B cell (primary cell): ENCODE data around the gene RAP1A. TPM values are rescaled to one million over a fixed set of nuclear protein-coding genes. Genes with fewer than 3 reads are reported as not detected.

Experiments
- ATAC-seq: fragments of 200-7000 bp; cut with Tn5 transposase; one replicate; pipeline ENCODE4 v1.10.0; 2021; ENCODE audit warnings: low read depth, mild to moderate bottlenecking, moderate number of reproducible peaks, moderate library complexity
- CTCF ChIA-PET: fragments of 350-600 bp; sonication (Branson Sonifier 250); formaldehyde crosslinking; loops from one replicate; lab custom pipeline; 2021; ENCODE audit warnings: antibody characterized with exemption, inconsistent platforms; lab: Charles Lee
- POLR2A ChIA-PET: fragments of 350-600 bp; sonication (Branson Sonifier 250); formaldehyde crosslinking; loops from one replicate; lab custom pipeline; 2021; ENCODE audit warnings: antibody characterized with exemption; lab: Charles Lee
- DNase-seq: peaks from one replicate; pipeline ENCODE4 v3.0.0; 2013
- H2AFZ ChIP-seq: 2 replicates; pipeline ENCODE4 v1.6.1; 2012; ENCODE audit warnings: mild to moderate bottlenecking, low read depth, low read length; ENCODE audit not compliant: insufficient read depth, poor library complexity, severe bottlenecking
- H3K27ac ChIP-seq, 2 donors: 1 replicate in 1 of 2; 2 replicates in 1 of 2; pipeline ENCODE4 v1.5.1; 2012 to 2013; ENCODE audit warnings: low read length in 2 of 2, mild to moderate bottlenecking in 2 of 2, moderate library complexity in 1 of 2
- H3K27me3 ChIP-seq, 4 experiments: fragments of 200-600 bp in 1 of 4; sonication (generic) in 1 of 4; replicated peaks in 1 of 4; 1 replicate in 2 of 4; 2 replicates in 2 of 4; pipeline versions ENCODE4 v1.6.1 to v1.7.0; 2013 to 2016; ENCODE audit warnings: low read length in 3 of 4, mild to moderate bottlenecking in 2 of 4, mixed read lengths in 1 of 4, moderate library complexity in 1 of 4; ENCODE audit not compliant: insufficient read depth in 4 of 4, control insufficient read depth in 3 of 4; ENCODE audit errors: control extremely low read depth in 1 of 4
- H3K36me3 ChIP-seq, 2 experiments: replicated peaks in 1 of 2; 1 replicate in 1 of 2; 2 replicates in 1 of 2; pipeline versions ENCODE4 v1.6.1 to v1.7.1; 2013; ENCODE audit warnings: low read length in 1 of 2; ENCODE audit not compliant: insufficient read depth in 2 of 2, control insufficient read depth in 1 of 2; ENCODE audit errors: control extremely low read depth in 1 of 2, extremely low read depth in 1 of 2
- H3K4me1 ChIP-seq, 2 donors: fragments of 200-600 bp in 1 of 2; sonication (generic) in 1 of 2; 1 replicate in 1 of 2; 2 replicates in 1 of 2; pipeline versions ENCODE4 v1.5.1 to v1.6.1; 2013 to 2017; ENCODE audit warnings: low read length in 2 of 2; ENCODE audit not compliant: control insufficient read depth in 2 of 2, insufficient read depth in 2 of 2
- H3K4me2 ChIP-seq: replicated peaks from 2 replicates; pipeline ENCODE3; 2012; ENCODE audit warnings: mild to moderate bottlenecking, low read depth, low read length; ENCODE audit not compliant: poor library complexity, severe bottlenecking
- H3K4me3 ChIP-seq, 5 experiments: fragments of 200-600 bp in 1 of 5; sonication (generic) in 1 of 5; 1 replicate in 3 of 5; 2 replicates in 2 of 5; pipeline versions ENCODE4 v1.5.1 to v1.7.0; 2011 to 2016; ENCODE audit warnings: low read length in 4 of 5, mild to moderate bottlenecking in 4 of 5, low read depth in 2 of 5, control low read depth in 1 of 5, moderate library complexity in 1 of 5; ENCODE audit not compliant: insufficient read depth in 1 of 5; ENCODE audit errors: control extremely low read depth in 1 of 5, extremely low read depth in 1 of 5
- H3K79me2 ChIP-seq: fragments of 200-600 bp; sonication (generic); one replicate; pipeline ENCODE4 v1.6.0; 2016; ENCODE audit warnings: low read length; ENCODE audit not compliant: control insufficient read depth, insufficient read depth
- H3K9ac ChIP-seq: fragments of 200-600 bp; sonication (generic); 2 replicates; pipeline ENCODE4 v1.6.1; 2017; ENCODE audit warnings: mild to moderate bottlenecking, low read length, moderate library complexity
- H3K9me3 ChIP-seq, 3 donors: one replicate each; pipeline versions ENCODE4 v1.6.1 to v1.7.1; 2013; ENCODE audit warnings: low read length in 2 of 3; ENCODE audit not compliant: control insufficient read depth in 2 of 3, insufficient read depth in 1 of 3; ENCODE audit errors: control extremely low read depth in 1 of 3
- H4K20me1 ChIP-seq: 2 replicates; pipeline ENCODE4 v1.6.0; 2012; ENCODE audit warnings: mild to moderate bottlenecking, low read length; ENCODE audit not compliant: insufficient read depth, control insufficient read depth, poor library complexity, severe bottlenecking
- H3K27ac Mint-ChIP-seq: one replicate; pipeline ENCODE4 v1.8.0; 2021; ENCODE audit warnings: mixed read lengths
- H3K27me3 Mint-ChIP-seq: one replicate; pipeline ENCODE4 v1.8.0; 2021; ENCODE audit warnings: mixed read lengths
- H3K4me1 Mint-ChIP-seq: one replicate; pipeline ENCODE4 v1.8.0; 2021; ENCODE audit warnings: mixed read lengths
- H3K4me3 Mint-ChIP-seq: one replicate; pipeline ENCODE4 v1.8.0; 2021; ENCODE audit warnings: mixed read lengths
- H3K9me3 Mint-ChIP-seq: one replicate; pipeline ENCODE4 v1.8.0; 2022; ENCODE audit warnings: mixed read lengths; ENCODE audit not compliant: insufficient read depth
- CTCF ChIP-seq: fragments of 200-600 bp; IDR thresholded peaks from one replicate; pipeline ENCODE4 v1.8.0; 2022; ENCODE audit warnings: antibody characterized with exemption, mild to moderate bottlenecking
- EZH2 ChIP-seq: IDR thresholded peaks from 2 replicates; pipeline ENCODE4 v1.6.1; 2012; ENCODE audit warnings: borderline replicate concordance, low read depth, mild to moderate bottlenecking, moderate library complexity, low read length; ENCODE audit not compliant: insufficient read depth, poor library complexity, severe bottlenecking
- WGBS: methylation state at CpG from one replicate; pipeline ENCODE4 v1.1.5; 2013; ENCODE audit warnings: missing lambda C conversion rate; ENCODE audit not compliant: insufficient coverage; 5-methylcytosine and 5-hydroxymethylcytosine counted together
- intact Hi-C: fragments of 100-400 bp; cut with micrococcal nuclease; formaldehyde crosslinking; loops from one replicate; pipeline ENCODE4 v1.10.0; 2022
- polyA plus RNA-seq: library from polyadenylated mRNA; depleted of rRNA; stranded (reverse); fragments of >200 nt; gene quantifications from 2 replicates; pipeline ENCODE4 v1.2.3, GENCODE V29; 2012
- total RNA-seq, 2 donors: library from RNA; stranded (reverse); fragments of 120-200 nt in 1 of 2; gene quantifications; 1 replicate in 1 of 2; 2 replicates in 1 of 2; pipeline versions ENCODE4 v1.2.3 to v1.2.4, GENCODE V29; 2013 to 2022

The RAP1A gene
- total and polyA plus RNA-seq, 2 donors (not counting 1 experiment from before 2014, with no cell fraction given), result 32.6 to 75.3 TPM

- POLR2A ChIA-PET, result interaction anchor here (0.6 kb wide), 1 partner anchor 255 kb away, joined by 4 read pairs; no protein-coding TSS in a partner anchor
- Histone ChIP-seq H2AFZ (no peak overlapping the region), H3K9ac (no peak overlapping the region), H3K36me3 (no peaks in the 10 kb centered on the region), H3K4me3 (no peak overlapping the region), H3K4me2 (no peak overlapping the region), H3K79me2 (peaks cover 96% of the 10 kb centered on the region), H3K27me3 (no peaks in the 10 kb centered on the region), H3K9me3 (no peaks in the 10 kb centered on the region), H3K4me1 (peaks cover 18 to 21% of the 10 kb centered on the region in 2 donors), H3K27ac (peak overlapping the region in 1 of 2 donors; percentile 60), H4K20me1 (peaks cover 43% of the 10 kb centered on the region)
- no peaks in the 10 kb centered on the region for H3K27me3 Mint-ChIP-seq
- H3K27ac Mint-ChIP-seq, result no peak overlapping the region
- no peak overlapping the region for H3K4me3 Mint-ChIP-seq
- WGBS, result 87% methylated on average over 2 of the region's 4 CpGs
- peaks cover 45% of the 10 kb centered on the region for H3K4me1 Mint-ChIP-seq
- TF ChIP-seq EZH2 (no peak), CTCF (no peak)
- CTCF ChIA-PET, result interaction anchor here (0.7 to 1.8 kb wide), 8 partner anchors 73 to 1413 kb away, joined by 3 to 25 read pairs (median 4); no protein-coding TSS in a partner anchor
- DNase-seq (no peak), ATAC-seq (no peak)
- intact Hi-C loops, result loop anchor here (5.0 to 10.0 kb wide), 3 partner anchors 98 to 208 kb away; partner anchors contain the start of genes ATP5PB and WDR77
- no peaks in the 10 kb centered on the region for H3K9me3 Mint-ChIP-seq
These were observed 35.2 kb downstream of the RAP1A start for GRCh38 chr1:111654839-111655238.
